H9 (cell line): ENCODE data around the gene MTX3. TPM values are rescaled to one million over a fixed set of nuclear protein-coding genes. Genes with fewer than 3 reads are reported as not detected.

Experiments used
- DNase-seq: peaks from one replicate; pipeline ENCODE4 v3.0.0-alpha.2; 2017
- H2AFZ ChIP-seq: one replicate; pipeline ENCODE4 v1.6.1; 2013; ENCODE audit warnings: mild to moderate bottlenecking, low read length, control low read depth, moderate library complexity
- H2AK5ac ChIP-seq: 2 replicates; pipeline ENCODE4 v1.6.1; 2013; ENCODE audit warnings: low read length, control low read depth, mixed read lengths; ENCODE audit not compliant: insufficient read length
- H2BK120ac ChIP-seq: one replicate; pipeline ENCODE4 v1.6.1; 2013; ENCODE audit warnings: low read depth, mild to moderate bottlenecking, low read length, control low read depth, inconsistent platforms; ENCODE audit not compliant: poor library complexity, severe bottlenecking
- H2BK12ac ChIP-seq: 2 replicates; pipeline ENCODE4 v1.6.1; 2013; ENCODE audit warnings: low read length, control low read depth, mixed read lengths, low read depth; ENCODE audit not compliant: insufficient read length
- H2BK15ac ChIP-seq: 2 replicates; pipeline ENCODE4 v1.6.1; 2013; ENCODE audit warnings: low read depth, low read length, control low read depth
- H2BK20ac ChIP-seq: one replicate; pipeline ENCODE4 v1.6.1; 2013; ENCODE audit warnings: low read depth, mild to moderate bottlenecking, low read length, control low read depth, inconsistent platforms; ENCODE audit not compliant: poor library complexity, severe bottlenecking
- H2BK5ac ChIP-seq: 2 replicates; pipeline ENCODE4 v1.6.1; 2013; ENCODE audit warnings: low read length, control low read depth, mixed read lengths; ENCODE audit not compliant: insufficient read length
- H3K14ac ChIP-seq: 2 replicates; pipeline ENCODE4 v1.6.1; 2013; ENCODE audit warnings: low read length, control low read depth; ENCODE audit not compliant: insufficient read depth
- H3K18ac ChIP-seq: 2 replicates; pipeline ENCODE4 v1.6.1; 2013; ENCODE audit warnings: low read depth, mild to moderate bottlenecking, mixed read lengths, low read length, control low read depth; ENCODE audit not compliant: insufficient read length
- H3K23ac ChIP-seq: 2 replicates; pipeline ENCODE4 v1.6.1; 2013; ENCODE audit warnings: low read length, control low read depth, mixed read lengths, low read depth; ENCODE audit not compliant: insufficient read length
- H3K23me2 ChIP-seq: 2 replicates; pipeline ENCODE4 v1.6.1; 2013; ENCODE audit warnings: low read depth, mild to moderate bottlenecking, mixed read lengths, low read length, control low read depth; ENCODE audit not compliant: insufficient read length, poor library complexity, severe bottlenecking
- H3K27ac ChIP-seq: 2 replicates; pipeline ENCODE4 v1.5.1; 2013; ENCODE audit warnings: low read length, control low read depth, mixed read lengths, low read depth; ENCODE audit not compliant: insufficient read length
- H3K27me3 ChIP-seq: 2 replicates; pipeline ENCODE4 v1.6.1; 2013; ENCODE audit warnings: low read length, control low read depth, inconsistent platforms; ENCODE audit not compliant: insufficient read depth
- H3K4ac ChIP-seq: 2 replicates; pipeline ENCODE4 v1.6.1; 2013; ENCODE audit warnings: low read depth, mild to moderate bottlenecking, control low read depth, inconsistent platforms, low read length, moderate library complexity
- H3K4me1 ChIP-seq: 2 replicates; pipeline ENCODE4 v1.6.1; 2013; ENCODE audit warnings: low read length, control low read depth, inconsistent platforms; ENCODE audit not compliant: insufficient read depth
- H3K4me2 ChIP-seq: 2 replicates; pipeline ENCODE4 v1.6.1; 2013; ENCODE audit warnings: low read length, control low read depth, mixed read lengths; ENCODE audit not compliant: insufficient read length, insufficient read depth
- H3K56ac ChIP-seq: 2 replicates; pipeline ENCODE4 v1.6.1; 2013; ENCODE audit warnings: low read depth, mild to moderate bottlenecking, mixed read lengths, low read length, control low read depth; ENCODE audit not compliant: insufficient read length
- H3K79me1 ChIP-seq: 2 replicates; pipeline ENCODE4 v1.6.1; 2013; ENCODE audit warnings: low read depth, mild to moderate bottlenecking, moderate library complexity, low read length, control low read depth, inconsistent platforms; ENCODE audit not compliant: insufficient read depth, poor library complexity, severe bottlenecking
- H3K79me2 ChIP-seq: 2 replicates; pipeline ENCODE4 v1.6.1; 2013; ENCODE audit warnings: low read length, control low read depth, inconsistent platforms; ENCODE audit not compliant: insufficient read depth
- H3K9ac ChIP-seq: 2 replicates; pipeline ENCODE4 v1.6.1; 2013; ENCODE audit warnings: low read length, control low read depth, mixed read lengths; ENCODE audit not compliant: insufficient read length; ENCODE audit errors: extremely low read depth
- H3K9me3 ChIP-seq: one replicate; pipeline ENCODE4 v1.6.1; 2013; ENCODE audit warnings: low read depth, low read length, inconsistent platforms; ENCODE audit not compliant: control insufficient read depth
- H3T11ph ChIP-seq: one replicate; pipeline ENCODE4 v1.6.1; 2013; ENCODE audit warnings: mild to moderate bottlenecking, low read length, control low read depth, inconsistent platforms
- H4K20me1 ChIP-seq: one replicate; pipeline ENCODE4 v1.6.1; 2013; ENCODE audit not compliant: control insufficient read depth, insufficient read length, insufficient read depth
- H4K5ac ChIP-seq: 2 replicates; pipeline ENCODE4 v1.6.1; 2013; ENCODE audit warnings: low read depth, mild to moderate bottlenecking, mixed read lengths, low read length, control low read depth; ENCODE audit not compliant: insufficient read length
- H4K8ac ChIP-seq: replicated peaks from 2 replicates; pipeline ENCODE4 v1.6.1; 2013; ENCODE audit warnings: low read length, control low read depth, mixed read lengths, low read depth; ENCODE audit not compliant: insufficient read length
- H4K91ac ChIP-seq: 2 replicates; pipeline ENCODE4 v1.6.1; 2013; ENCODE audit warnings: low read depth, mild to moderate bottlenecking, moderate library complexity, mixed read lengths, low read length, control low read depth; ENCODE audit not compliant: insufficient read length
- H3K27ac Mint-ChIP-seq, 3 experiments: 2 replicates in 2 of 3; 3 replicates in 1 of 3; pipeline ENCODE4 v1.8.0; 2020 to 2021; ENCODE audit warnings: mixed read lengths in 3 of 3, mild to moderate bottlenecking in 1 of 3, moderate library complexity in 1 of 3
- H3K27me3 Mint-ChIP-seq: 2 replicates; pipeline ENCODE4 v1.8.0; 2021; ENCODE audit warnings: low read depth, mild to moderate bottlenecking, moderate library complexity, mixed read lengths
- H3K36me3 Mint-ChIP-seq, 3 experiments: 2 replicates in 2 of 3; 3 replicates in 1 of 3; pipeline ENCODE4 v1.8.0; 2020 to 2021; ENCODE audit warnings: low read depth in 3 of 3, mixed read lengths in 3 of 3; ENCODE audit not compliant: insufficient read depth in 1 of 3
- H3K4me1 Mint-ChIP-seq, 2 experiments: 2 replicates each; pipeline ENCODE4 v1.8.0; 2020; ENCODE audit warnings: mixed read lengths in 2 of 2
- H3K4me3 Mint-ChIP-seq, 2 experiments: 2 replicates in 1 of 2; 3 replicates in 1 of 2; pipeline ENCODE4 v1.8.0; 2020 to 2021; ENCODE audit warnings: mild to moderate bottlenecking in 2 of 2, mixed read lengths in 2 of 2, moderate library complexity in 1 of 2
- H3K9me3 Mint-ChIP-seq, 2 experiments: 2 replicates in 1 of 2; 3 replicates in 1 of 2; pipeline ENCODE4 v1.8.0; 2020; ENCODE audit warnings: mild to moderate bottlenecking in 2 of 2, mixed read lengths in 2 of 2, moderate library complexity in 1 of 2
- CTCF ChIP-seq: fragments of 200-600 bp; sonication (generic); conservative IDR thresholded peaks from 3 replicates; pipeline ENCODE4 v1.8.0; 2021; ENCODE audit warnings: antibody characterized with exemption, mild to moderate bottlenecking
- WGBS: extraction: QIAGEN DNeasy Blood & Tissue Kit; methylation state at CpG from one replicate; pipeline ENCODE4 v1.1.7; 2013; ENCODE audit warnings: missing lambda C conversion rate, low lambda C conversion rate, mixed read lengths; ENCODE audit not compliant: insufficient read length; ENCODE audit errors: extremely low coverage; 5-methylcytosine and 5-hydroxymethylcytosine counted together
- total RNA-seq: library from RNA; stranded (reverse); gene quantifications from 2 replicates; pipeline ENCODE4 v1.2.1, GENCODE V29; 2021

The MTX3 gene
- total RNA-seq, 1 experiment from 2014 or later = 24.1 TPM

- Histone ChIP-seq H3K56ac (no peak overlapping the region), H2AFZ (no peak overlapping the region), H2BK12ac (no peak overlapping the region), H3K18ac (no peak overlapping the region), H4K5ac (no peak overlapping the region), H3K27me3 (no peaks in the 10 kb centered on the region), H2BK120ac (no peak overlapping the region), H3K79me2 (no peaks in the 10 kb centered on the region), H3K9me3 (no peaks in the 10 kb centered on the region), H3K23ac (no peak overlapping the region), H2BK20ac (no peak overlapping the region), H3K79me1 (no peaks in the 10 kb centered on the region), H4K20me1 (no peaks in the 10 kb centered on the region), H2BK15ac (no peak overlapping the region), H3K27ac (no peak overlapping the region), H2AK5ac (no peak overlapping the region), H3T11ph (no peak overlapping the region), H3K4me2 (no peak overlapping the region), H3K4ac (no peak overlapping the region), H3K9ac (no peak overlapping the region), H3K14ac (no peak overlapping the region), H3K23me2 (no peaks in the 10 kb centered on the region), H2BK5ac (no peak overlapping the region), H4K91ac (no peak overlapping the region), H3K4me1 (no peaks in the 10 kb centered on the region), H4K8ac (no peak overlapping the region)
- WGBS = no CpG with 5 or more reads among the region's 2 CpGs
- H3K27me3 Mint-ChIP-seq = no peaks in the 10 kb centered on the region
- peaks cover 9 to 20% of the 10 kb centered on the region in 2 experiments for H3K4me1 Mint-ChIP-seq
- no peak for DNase-seq
- H3K4me3 Mint-ChIP-seq = no peak overlapping the region
- no peak overlapping the region for H3K27ac Mint-ChIP-seq
- no peaks in the 10 kb centered on the region for H3K9me3 Mint-ChIP-seq
- TF ChIP-seq CTCF = no peak
- no peaks in the 10 kb centered on the region for H3K36me3 Mint-ChIP-seq
Measured at GRCh38 chr5:80025069-80025468, 34.0 kb upstream of the MTX3 start.
